ENCODE measurements around the gene EPB41L2. TPM values are rescaled to one million over a fixed set of nuclear protein-coding genes. Genes with fewer than 3 reads are reported as not detected.

The EPB41L2 gene
- total RNA-seq, 1 experiment from 2014 or later, result 22.5 TPM

- intact Hi-C loops (cut with micrococcal nuclease), result loop anchor here (5.0 kb wide), 1 partner anchor 174 kb away; no protein-coding TSS in a partner anchor
- H3K9me3 Mint-ChIP-seq (ENCODE audit: unreplicated experiment), result peaks cover 8% of the 10 kb centered on the region
- no peaks in the 10 kb centered on the region for H3K36me3 Mint-ChIP-seq (ENCODE audit: insufficient read depth, unreplicated experiment)
- H3K27me3 Mint-ChIP-seq (ENCODE audit: insufficient read depth, unreplicated experiment), result no peaks in the 10 kb centered on the region
- peaks cover 17% of the 10 kb centered on the region for H3K4me1 Mint-ChIP-seq (ENCODE audit: insufficient read depth, unreplicated experiment)
- peak overlapping the region; percentile 84 for H3K4me3 Mint-ChIP-seq (ENCODE audit: unreplicated experiment)
- no peak overlapping the region for H3K27ac Mint-ChIP-seq (ENCODE audit: low read depth, unreplicated experiment)
- TF ChIP-seq, protein P1, sequence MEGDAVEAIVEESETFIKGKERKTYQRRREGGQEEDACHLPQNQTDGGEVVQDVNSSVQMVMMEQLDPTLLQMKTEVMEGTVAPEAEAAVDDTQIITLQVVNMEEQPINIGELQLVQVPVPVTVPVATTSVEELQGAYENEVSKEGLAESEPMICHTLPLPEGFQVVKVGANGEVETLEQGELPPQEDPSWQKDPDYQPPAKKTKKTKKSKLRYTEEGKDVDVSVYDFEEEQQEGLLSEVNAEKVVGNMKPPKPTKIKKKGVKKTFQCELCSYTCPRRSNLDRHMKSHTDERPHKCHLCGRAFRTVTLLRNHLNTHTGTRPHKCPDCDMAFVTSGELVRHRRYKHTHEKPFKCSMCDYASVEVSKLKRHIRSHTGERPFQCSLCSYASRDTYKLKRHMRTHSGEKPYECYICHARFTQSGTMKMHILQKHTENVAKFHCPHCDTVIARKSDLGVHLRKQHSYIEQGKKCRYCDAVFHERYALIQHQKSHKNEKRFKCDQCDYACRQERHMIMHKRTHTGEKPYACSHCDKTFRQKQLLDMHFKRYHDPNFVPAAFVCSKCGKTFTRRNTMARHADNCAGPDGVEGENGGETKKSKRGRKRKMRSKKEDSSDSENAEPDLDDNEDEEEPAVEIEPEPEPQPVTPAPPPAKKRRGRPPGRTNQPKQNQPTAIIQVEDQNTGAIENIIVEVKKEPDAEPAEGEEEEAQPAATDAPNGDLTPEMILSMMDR (IDR thresholded peaks at IDR 0.05; ENCODE audit: unreplicated experiment), result no peak
- BruUV-seq (replicated peaks), result no TSS peak
- no peak for DNase-seq (ENCODE audit: unreplicated experiment)
- CTCF ChIA-PET, result interaction anchor here (1.3 kb wide), 1 partner anchor 54 kb away, joined by 4 read pairs; no protein-coding TSS in a partner anchor
- POLR2A ChIA-PET, result interaction anchor here (0.6 to 0.9 kb wide), 2 partner anchors 9 to 191 kb away, joined by 3 to 4 read pairs; no protein-coding TSS in a partner anchor
These were observed 1.3 kb downstream of the EPB41L2 start for GRCh38 chr6:131061751-131062119.

GRCh38 chr6:131061041-131061750 lies 1.8 kb downstream of the EPB41L2 start:
- H3K27me3 Mint-ChIP-seq (ENCODE audit: insufficient read depth, unreplicated experiment), result no peaks in the 10 kb centered on the region
- POLR2A ChIA-PET, result interaction anchor here (0.6 to 0.9 kb wide), 3 partner anchors 8 to 190 kb away, joined by 3 to 4 read pairs (median 4); no protein-coding TSS in a partner anchor
- H3K4me1 Mint-ChIP-seq (ENCODE audit: insufficient read depth, unreplicated experiment), result peaks cover 17% of the 10 kb centered on the region
- CTCF ChIA-PET, result interaction anchor here (0.6 to 1.4 kb wide), 3 partner anchors 55 to 177 kb away, joined by 3 to 4 read pairs (median 3); no protein-coding TSS in a partner anchor
- no peak for DNase-seq (ENCODE audit: unreplicated experiment)
- TF ChIP-seq, protein P1 (IDR thresholded peaks at IDR 0.05; ENCODE audit: unreplicated experiment), result no peak
- no peak overlapping the region for H3K27ac Mint-ChIP-seq (ENCODE audit: low read depth, unreplicated experiment)
- peak overlapping the region; percentile 84 for H3K4me3 Mint-ChIP-seq (ENCODE audit: unreplicated experiment)
- peaks cover 12% of the 10 kb centered on the region for H3K9me3 Mint-ChIP-seq (ENCODE audit: unreplicated experiment)
- H3K36me3 Mint-ChIP-seq (ENCODE audit: insufficient read depth, unreplicated experiment), result no peaks in the 10 kb centered on the region
- TSS peak; percentile 39 for BruUV-seq (replicated peaks)
- intact Hi-C loops (cut with micrococcal nuclease), result loop anchor here (5.0 kb wide), 1 partner anchor 174 kb away; no protein-coding TSS in a partner anchor

DNA sequence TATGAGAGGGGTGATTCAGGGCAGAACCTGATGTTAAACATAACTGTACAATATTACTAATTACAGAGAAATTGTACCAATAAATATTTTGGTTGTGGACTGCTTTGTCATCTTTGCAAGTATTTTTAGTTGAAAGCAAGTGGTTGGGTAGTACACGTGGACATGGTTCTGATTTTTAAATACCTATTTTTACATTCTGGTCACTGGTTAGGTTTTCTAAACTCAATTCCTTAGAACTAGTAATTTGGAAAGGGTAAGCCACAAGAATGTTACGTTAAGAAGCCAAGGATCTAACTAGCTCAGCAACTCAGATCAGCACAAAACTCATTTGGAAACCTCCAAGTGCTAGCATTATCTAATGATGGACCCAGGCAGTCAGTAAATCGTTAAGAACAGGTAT lies 2.7 kb downstream of the EPB41L2 start:
- BruUV-seq (replicated peaks), result no TSS peak
- ChIA-PET CTCF (interaction anchor here (0.6 to 1.4 kb wide), 2 partner anchors 165 to 176 kb away, joined by 3 read pairs; no protein-coding TSS in a partner anchor), POLR2A (interaction anchor here (0.9 kb wide), 1 partner anchor 9 kb away, joined by 4 read pairs; no protein-coding TSS in a partner anchor)
- TF ChIP-seq, protein P1 (IDR thresholded peaks at IDR 0.05; ENCODE audit: unreplicated experiment), result no peak
- H3K9me3 Mint-ChIP-seq (ENCODE audit: unreplicated experiment), result peaks cover 12% of the 10 kb centered on the region
- H3K27ac Mint-ChIP-seq (ENCODE audit: low read depth, unreplicated experiment), result no peak overlapping the region
- no peaks in the 10 kb centered on the region for H3K27me3 Mint-ChIP-seq (ENCODE audit: insufficient read depth, unreplicated experiment)
- H3K4me1 Mint-ChIP-seq (ENCODE audit: insufficient read depth, unreplicated experiment), result peaks cover 12% of the 10 kb centered on the region
- intact Hi-C loops (cut with micrococcal nuclease), result loop anchor here (5.0 kb wide), 1 partner anchor 173 kb away; no protein-coding TSS in a partner anchor
- H3K36me3 Mint-ChIP-seq (ENCODE audit: insufficient read depth, unreplicated experiment), result no peaks in the 10 kb centered on the region
- DNase-seq (ENCODE audit: unreplicated experiment), result no peak
- H3K4me3 Mint-ChIP-seq (ENCODE audit: unreplicated experiment), result no peak overlapping the region

- H3K36me3 Mint-ChIP-seq (ENCODE audit: insufficient read depth, unreplicated experiment), result peaks cover 2% of the 10 kb centered on the region
- no TSS peak for BruUV-seq (replicated peaks)
- TF ChIP-seq, protein P1 (IDR thresholded peaks at IDR 0.05; ENCODE audit: unreplicated experiment), result no peak
- H3K4me1 Mint-ChIP-seq (ENCODE audit: insufficient read depth, unreplicated experiment), result peaks cover 8% of the 10 kb centered on the region
- no peaks in the 10 kb centered on the region for H3K27me3 Mint-ChIP-seq (ENCODE audit: insufficient read depth, unreplicated experiment)
- intact Hi-C loops (cut with micrococcal nuclease), result no loop called here
- H3K27ac Mint-ChIP-seq (ENCODE audit: low read depth, unreplicated experiment), result no peak overlapping the region
- CTCF ChIA-PET, result interaction anchor here (0.6 to 1.4 kb wide), 2 partner anchors 164 to 1036 kb away, joined by 3 read pairs; no protein-coding TSS in a partner anchor
- no peak overlapping the region for H3K4me3 Mint-ChIP-seq (ENCODE audit: unreplicated experiment)
- DNase-seq (ENCODE audit: unreplicated experiment), result no peak
- POLR2A ChIA-PET, result no interaction called here
- peaks cover 15% of the 10 kb centered on the region for H3K9me3 Mint-ChIP-seq (ENCODE audit: unreplicated experiment)
These were observed 3.6 kb downstream of the EPB41L2 start for GRCh38 chr6:131059486-131059885.
